ENCODE results near the gene CNOT9.

DNA sequence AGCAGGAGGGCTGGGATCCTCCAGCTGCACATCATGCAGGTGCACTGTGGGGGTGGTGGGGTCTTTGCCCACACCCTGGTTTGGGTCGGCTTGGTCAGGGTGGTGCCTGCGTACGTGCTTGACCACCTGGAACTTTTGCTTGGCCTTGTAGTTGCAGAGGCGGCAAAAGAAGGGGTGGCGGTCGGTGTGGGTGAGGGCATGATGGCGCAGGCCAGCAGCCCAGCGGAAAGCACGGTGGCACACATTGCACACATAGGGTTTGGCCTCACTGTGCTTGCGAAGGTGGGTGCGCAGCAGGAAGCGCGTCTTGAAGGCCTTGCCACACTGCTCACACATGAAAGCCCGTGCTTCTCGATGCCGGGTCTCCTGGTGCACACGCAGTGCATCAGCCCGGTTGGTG lies 69.7 kb downstream of the CNOT9 start:
- TF ChIP-seq, protein P1, sequence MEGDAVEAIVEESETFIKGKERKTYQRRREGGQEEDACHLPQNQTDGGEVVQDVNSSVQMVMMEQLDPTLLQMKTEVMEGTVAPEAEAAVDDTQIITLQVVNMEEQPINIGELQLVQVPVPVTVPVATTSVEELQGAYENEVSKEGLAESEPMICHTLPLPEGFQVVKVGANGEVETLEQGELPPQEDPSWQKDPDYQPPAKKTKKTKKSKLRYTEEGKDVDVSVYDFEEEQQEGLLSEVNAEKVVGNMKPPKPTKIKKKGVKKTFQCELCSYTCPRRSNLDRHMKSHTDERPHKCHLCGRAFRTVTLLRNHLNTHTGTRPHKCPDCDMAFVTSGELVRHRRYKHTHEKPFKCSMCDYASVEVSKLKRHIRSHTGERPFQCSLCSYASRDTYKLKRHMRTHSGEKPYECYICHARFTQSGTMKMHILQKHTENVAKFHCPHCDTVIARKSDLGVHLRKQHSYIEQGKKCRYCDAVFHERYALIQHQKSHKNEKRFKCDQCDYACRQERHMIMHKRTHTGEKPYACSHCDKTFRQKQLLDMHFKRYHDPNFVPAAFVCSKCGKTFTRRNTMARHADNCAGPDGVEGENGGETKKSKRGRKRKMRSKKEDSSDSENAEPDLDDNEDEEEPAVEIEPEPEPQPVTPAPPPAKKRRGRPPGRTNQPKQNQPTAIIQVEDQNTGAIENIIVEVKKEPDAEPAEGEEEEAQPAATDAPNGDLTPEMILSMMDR (IDR thresholded peaks at IDR 0.05 in 8 of 11, conservative IDR thresholded peaks at IDR 0.05 in 3 of 11) = no peak
- peak in 1 of 3 donors; percentile 50 for TF ChIP-seq POLR2AphosphoS5 (IDR thresholded peaks at IDR 0.05)

Data from spleen (tissue), 7 donors.